Measurements from ENCODE around the gene IGSF9B.

The IGSF9B gene

DNA sequence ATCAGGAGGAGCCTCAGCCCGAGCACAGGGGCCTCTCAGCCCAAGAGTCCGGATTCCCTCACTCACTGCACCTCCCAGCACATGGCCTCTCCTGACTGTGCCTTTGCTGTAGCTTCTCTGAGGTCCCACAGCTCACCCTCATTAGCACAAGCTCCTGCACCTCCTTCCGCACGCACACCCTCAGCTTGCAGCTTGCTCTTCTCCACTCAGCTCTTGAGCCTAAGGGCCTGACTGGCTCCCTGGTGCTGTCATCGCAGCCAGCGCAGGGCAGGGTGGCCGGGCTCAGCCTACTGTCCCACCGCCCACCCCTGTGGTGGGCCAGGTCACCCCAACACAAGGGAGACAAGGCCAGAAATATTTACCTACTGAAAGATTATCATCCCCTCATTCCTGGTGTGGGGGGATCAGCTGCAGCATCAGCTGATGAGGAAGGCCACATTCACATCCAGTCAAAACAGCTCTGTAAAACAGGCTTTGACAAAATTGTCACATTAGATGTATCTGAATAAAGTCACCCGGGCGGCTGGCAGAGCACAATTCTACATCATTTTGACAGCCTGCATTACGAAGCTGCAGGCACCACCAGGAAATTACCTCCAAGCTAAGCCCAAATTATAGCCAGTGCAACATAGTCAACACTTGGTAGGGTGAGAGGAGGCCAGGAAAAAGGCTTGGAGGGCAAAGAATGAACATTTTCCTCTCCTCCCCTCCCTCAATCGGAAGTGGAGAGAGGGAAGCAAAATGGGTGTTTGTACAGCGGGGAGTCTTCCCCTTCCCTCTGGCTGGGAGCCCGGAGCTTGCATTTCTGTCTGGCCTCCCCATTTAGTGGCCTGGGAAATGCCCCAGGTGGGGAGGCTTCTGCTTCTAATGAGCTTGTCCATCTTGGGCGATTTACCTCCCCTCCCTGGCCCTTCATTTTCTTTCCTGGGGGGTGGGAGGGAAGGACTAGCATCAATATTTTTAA is 29.5 kb upstream of the IGSF9B start:
- in situ Hi-C loops (cut with MboI; ENCODE audit: low sequenced_read_pairs) = no loop called here

DNA sequence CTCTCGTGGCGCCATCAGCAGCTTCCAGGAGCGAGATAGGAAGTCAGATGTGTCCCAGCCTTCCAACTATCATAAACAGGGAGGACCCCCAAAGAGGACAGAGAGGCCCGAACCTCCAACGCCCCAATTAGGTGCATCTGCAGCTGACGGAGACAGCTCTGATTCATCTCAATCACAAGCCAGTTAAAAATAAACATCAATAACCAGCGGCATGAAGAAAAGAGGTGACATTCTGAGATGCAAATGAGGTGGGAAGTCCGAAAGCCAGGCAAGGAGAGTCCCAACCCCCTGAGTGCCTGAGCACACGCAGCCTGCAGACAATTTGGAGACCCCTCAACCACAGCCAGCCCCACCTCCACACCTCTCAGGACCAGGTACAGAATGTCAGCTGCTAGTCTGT is 28.1 kb upstream of the IGSF9B start:
- in situ Hi-C loops (cut with MboI; ENCODE audit: low sequenced_read_pairs) = no loop called here

DNA sequence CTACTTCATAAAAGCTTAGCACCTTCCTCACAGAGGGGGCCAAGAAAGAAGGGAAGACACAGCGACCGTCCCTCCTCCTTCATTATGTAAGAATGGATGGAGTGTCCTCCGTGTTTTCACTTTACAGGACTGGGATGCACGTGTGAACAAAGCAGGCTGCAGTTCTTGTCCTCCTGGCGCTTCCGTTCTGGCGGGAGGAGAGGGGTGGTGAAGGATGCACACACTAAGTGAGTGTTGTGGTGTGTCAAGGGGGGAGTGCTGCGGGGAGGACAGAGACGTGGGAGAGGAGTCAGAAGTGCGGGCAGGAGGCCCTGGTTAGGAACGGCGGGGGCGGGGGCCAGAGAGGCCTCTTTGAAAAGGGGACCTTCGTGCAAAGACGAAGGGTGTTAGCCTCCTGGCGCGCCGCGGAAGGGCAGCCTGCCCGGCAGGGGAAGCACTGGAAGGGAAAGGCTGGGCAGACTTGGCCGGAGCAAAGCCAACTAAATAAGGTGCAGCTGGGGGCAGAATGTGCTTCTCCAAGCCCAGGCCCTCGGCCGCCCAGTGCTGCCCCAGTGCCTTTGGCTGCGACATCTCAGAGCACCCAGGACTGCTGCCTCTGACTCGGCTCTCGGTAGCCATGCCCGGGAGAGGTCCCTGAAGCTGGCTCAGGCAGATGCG is 27.0 kb upstream of the IGSF9B start:
- in situ Hi-C loops (cut with MboI; ENCODE audit: low sequenced_read_pairs) = no loop called here

DNA sequence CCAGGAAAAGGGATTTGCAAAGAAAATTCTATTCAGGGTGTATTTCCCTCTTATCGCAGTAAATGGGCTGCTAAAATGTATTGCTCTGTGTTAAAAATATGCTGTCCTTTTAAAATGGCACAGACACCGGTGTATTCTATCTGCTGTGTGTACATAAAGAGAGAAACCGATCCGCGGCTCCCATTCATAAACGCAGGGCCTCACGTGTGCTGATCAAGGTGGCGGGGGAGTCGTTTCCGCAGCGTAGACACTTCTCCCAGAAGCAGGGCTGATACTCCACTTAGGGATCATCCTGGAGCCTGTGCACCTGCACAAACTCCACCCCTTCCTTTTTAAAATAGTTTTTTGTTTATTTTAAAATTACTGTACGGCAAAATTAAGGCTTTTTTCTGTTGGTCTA is 26.1 kb upstream of the IGSF9B start:
- in situ Hi-C loops (cut with MboI; ENCODE audit: low sequenced_read_pairs) = no loop called here

DNA sequence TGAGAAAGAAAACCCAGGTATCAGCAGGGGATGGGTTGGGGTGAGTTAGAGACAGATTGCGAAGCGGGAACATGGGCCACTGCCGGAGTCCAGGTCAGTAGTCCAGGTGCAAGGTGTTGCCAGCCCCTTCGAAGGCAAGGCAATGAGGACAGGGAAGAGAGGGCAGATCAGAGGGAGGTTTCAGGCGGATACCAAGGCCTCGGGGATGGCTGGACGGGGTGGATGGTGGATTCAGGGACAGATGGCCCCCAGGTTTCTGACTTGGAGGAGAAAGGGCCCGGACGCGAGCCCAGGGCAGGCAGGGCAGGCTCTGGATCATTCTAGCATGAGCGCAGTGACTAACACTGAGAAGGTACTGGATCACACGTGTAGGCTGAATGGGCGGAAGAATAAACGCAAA is 25.4 kb upstream of the IGSF9B start:
- in situ Hi-C loops (cut with MboI; ENCODE audit: low sequenced_read_pairs) = no loop called here

DNA sequence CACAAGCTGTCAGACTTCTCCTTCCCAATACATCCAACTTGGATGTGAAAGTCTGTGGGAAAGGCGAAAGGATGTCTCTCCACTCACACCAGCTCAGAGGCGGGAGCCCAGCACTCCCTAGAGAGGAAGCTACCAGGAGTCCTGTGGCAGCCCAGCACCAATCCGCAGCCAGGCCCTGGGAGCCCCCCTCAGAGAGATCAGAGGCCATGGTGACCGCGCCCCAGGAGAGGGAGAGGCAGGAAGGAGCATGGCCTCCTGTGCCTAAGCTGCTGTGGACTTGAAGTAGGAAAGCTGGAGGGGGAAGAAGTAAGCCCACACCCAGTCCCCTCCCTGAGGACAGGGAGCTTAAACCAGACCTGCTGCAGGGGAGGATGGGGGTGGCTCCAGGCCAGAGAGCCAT is 24.4 kb upstream of the IGSF9B start:
- in situ Hi-C loops (cut with MboI; ENCODE audit: low sequenced_read_pairs) = no loop called here

DNA sequence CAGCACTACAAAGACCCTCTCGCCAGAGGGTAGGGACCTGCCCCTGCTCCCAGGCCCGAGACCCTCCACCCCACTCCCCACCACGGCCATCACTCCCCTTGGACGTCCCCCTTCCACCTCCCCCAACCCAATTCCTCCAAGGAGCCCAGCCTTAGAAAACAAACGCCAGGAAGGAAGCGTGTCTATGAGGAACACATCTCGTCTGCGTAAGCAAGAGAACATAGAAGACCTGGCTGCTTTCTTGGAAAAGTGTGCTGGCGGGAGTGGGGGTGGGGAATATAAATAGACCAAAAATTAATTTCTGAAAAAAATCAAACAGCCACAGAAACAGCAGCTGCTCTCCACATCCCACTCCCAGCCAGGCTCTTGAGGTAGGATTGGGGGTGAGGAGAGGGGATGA is 23.9 kb upstream of the IGSF9B start:
- in situ Hi-C loops (cut with MboI; ENCODE audit: low sequenced_read_pairs) = no loop called here

DNA sequence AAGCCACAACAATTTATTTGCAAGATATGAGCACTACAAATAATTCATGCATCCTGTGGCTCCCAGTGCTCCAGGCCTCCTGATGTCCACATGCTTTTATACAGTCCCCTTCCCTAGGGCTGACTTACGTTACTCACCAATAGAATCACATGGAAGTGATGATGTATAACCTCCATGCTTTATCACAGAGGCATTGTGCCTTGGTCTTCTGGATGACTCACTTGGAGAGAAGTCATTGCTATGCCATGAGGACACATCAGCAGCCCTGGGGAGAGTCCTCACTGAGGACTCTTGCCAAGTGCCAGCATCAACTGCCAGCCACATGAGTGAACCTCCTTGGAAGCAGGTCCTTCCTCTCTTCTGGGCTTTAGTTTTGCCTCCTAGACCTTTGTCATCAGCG is 22.0 kb upstream of the IGSF9B start:
- in situ Hi-C loops (cut with MboI; ENCODE audit: low sequenced_read_pairs) = no loop called here

DNA sequence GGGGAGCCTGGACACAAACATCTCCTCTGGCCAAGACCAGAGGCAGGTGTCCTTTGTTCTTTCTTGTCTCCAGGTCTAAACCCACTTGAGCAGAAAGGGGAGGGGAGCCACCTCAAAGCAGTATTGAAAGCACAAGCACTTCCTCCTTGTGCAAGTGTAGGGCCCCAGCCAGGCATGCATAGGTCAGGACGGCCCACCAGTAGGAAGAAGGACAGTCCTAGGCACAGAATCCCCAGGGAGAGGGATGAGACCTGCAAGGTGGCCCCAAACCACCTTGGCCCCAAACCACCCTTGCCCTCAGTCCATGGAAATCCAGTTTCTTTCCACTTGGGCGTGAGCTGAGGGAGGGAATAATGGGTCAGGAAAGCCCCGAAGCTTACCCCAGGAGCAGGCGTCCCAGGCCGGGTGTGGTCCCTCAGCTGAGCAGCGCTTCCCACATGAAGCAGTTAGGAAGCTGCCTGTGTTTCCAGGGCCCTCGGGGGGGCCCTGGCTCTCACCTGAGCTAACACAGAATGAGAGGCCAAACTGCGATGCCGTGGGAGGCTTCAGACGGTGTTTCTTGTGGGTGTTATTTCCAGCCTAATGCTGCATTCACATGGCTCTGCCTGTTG is 20.4 kb upstream of the IGSF9B start:
- in situ Hi-C loops (cut with MboI; ENCODE audit: low sequenced_read_pairs) = no loop called here

DNA sequence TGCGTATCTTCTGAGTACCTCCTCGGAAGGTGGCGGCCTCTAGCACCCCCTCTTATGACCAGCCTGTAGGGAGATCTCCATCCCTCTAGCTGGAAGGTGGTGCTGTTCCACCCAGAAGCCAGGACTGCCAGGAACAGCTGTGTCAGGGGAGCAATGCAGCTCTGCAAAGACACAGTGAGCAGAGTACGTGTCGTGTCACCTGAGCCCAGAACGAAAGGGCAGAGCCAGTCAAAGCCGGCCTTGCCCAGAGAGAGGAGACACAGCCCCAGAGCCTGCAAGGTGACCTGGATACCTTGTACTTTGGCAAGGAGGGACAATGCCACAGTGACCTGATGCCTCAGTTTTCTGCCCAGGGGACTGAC is 18.7 kb upstream of the IGSF9B start:
- in situ Hi-C loops (cut with MboI; ENCODE audit: low sequenced_read_pairs) = no loop called here

DNA sequence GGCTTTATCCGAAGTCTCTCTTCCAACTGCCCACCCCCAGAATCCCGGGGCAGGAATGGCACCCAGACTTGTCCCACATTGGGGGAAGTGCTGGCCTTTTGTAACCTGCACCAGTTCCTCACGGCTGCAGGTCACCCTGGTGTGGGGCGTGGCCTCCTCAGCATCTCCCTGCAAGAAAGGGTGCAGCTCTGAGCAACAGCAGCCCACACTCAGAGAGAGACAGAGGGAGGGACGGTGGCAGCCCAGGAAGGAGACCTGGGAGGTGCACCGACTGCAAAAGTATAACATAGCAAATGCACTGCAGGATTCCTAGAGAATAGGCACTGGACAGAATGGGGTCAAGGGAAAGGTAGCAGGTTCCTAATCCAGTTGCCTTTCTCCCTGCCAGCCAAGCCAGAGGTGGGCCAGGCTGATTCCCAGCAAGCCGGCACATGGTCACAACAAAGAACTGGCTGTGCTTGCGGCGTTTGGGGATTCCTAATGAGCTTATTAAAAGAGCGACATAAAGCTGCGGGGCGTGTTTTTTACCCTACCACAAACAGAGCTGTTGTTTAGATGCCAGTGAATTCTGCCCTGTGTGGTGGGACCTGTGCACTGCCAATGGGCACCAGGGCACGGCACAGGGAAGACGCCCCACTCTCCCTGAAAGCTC is 18.2 kb upstream of the IGSF9B start:
- in situ Hi-C loops (cut with MboI; ENCODE audit: low sequenced_read_pairs) = no loop called here

DNA sequence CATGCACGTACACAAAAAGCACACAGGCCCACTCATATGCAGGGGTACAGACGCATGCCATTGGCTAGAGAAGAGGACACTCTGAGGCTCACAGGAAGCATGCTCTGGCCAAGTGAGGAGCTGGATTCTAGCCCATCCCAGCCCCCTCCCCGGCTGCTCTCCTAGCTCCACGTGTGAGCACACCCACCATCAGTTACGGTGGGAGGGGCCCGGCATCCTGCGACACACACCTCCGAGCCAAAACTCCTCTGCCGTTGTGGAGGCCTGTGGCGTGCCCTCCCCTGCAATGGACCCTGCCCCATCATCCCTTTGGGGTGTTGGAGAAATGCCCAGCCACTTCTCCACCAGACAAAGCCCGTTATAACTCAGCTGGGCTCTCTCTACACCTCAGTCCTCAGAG is 15.1 kb upstream of the IGSF9B start:
- in situ Hi-C loops (cut with MboI; ENCODE audit: low sequenced_read_pairs) = no loop called here

DNA sequence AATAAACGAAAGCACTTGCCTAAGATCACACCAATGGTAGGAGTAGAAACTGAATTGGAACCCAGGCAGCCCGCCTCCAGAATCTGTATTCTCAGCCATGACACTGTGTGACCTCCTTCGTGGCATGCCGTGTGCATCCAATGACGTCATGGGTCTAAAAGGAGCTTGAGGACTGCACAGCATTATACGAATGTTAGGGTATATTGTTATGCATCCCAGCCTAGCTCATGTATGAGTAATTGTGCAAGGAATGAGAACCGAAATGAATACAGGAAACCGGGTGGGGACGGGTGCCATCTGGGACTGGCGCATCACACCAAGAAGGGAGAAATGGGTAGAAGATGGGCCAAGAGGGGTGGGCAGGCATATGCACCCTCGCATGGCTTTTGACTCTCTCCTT is 12.3 kb upstream of the IGSF9B start:
- in situ Hi-C loops (cut with MboI; ENCODE audit: low sequenced_read_pairs) = no loop called here

DNA sequence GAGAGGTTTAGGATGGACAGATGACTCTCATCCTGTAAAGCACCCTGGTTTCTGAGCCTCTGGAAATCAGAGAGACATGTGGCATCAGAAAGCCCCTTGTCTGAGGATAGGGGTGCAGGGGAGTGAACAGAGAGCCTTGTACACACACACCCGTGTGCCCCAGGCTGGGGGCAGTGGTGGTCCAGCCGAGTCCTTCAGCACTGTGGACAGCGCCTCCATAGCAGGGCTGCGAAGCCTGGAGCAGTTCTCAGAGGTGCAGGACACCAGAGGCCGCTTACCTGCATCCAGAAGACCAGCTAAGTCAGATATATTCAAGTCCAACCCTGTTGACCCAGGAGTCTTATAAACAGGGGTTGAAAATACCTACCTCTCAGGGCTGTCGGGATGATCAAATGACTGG is 11.5 kb upstream of the IGSF9B start:
- in situ Hi-C loops (cut with MboI; ENCODE audit: low sequenced_read_pairs) = no loop called here

DNA sequence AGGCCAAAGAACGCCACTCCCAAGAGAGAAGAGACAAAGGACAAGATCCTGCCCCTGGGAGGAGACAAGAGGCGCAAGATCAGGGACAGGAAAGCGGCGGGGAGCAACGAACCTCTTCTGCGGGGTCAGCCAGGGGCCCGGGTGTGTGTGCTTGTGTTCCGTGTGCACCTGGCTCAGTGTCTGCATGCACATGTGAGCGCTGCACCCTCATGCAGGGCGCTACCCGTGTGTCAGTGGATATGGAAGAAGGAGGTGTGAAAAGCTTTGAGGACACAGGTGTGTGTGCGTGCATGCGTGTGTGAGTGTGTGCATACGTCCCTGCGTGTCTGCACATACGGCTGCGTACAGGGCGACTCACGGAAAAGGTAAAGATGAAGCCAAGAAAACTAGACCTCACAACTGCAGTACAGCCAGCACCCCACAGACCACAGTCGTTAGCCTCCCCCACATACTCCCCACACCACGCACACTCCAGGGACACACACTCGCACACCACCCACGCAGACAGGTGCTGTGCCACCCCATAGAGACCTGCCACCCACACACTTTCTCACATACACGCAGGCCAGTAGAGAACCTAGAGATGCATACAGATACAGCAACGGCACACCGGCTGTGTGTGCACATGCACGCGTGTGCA is 11.0 kb upstream of the IGSF9B start:
- in situ Hi-C loops (cut with MboI; ENCODE audit: low sequenced_read_pairs) = no loop called here

DNA sequence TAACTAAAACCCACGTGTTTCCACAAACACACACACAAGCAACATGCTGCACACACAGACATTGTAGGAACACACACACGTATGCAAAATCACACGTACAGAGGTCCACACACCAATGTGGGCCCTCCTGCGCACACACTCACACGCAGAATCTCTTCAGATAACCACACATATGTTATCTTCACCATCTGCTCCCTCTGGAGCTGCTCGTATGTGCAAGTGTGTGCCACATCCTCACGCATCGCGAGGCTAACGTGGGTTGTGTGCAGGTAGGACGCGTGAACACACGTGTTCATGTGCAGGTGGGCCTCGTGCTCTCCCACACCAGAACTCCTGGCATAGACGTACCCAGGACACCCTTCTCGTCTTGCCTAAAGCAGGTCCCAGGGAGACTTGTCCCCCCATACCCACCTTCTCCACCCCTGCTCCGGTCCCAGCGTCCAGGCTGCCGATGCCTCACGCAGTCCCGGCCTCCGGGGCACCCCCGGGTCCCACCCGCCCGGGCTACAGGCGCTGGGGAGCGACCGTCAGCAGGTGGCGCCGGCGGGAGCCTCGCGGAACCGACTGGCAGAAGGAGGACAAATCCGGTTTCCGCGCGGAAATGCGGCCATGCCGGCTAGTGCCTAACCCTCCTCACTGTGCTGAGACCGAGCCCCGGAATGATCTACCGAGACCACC is 10.3 kb upstream of the IGSF9B start:
- in situ Hi-C loops (cut with MboI; ENCODE audit: low sequenced_read_pairs) = no loop called here

DNA sequence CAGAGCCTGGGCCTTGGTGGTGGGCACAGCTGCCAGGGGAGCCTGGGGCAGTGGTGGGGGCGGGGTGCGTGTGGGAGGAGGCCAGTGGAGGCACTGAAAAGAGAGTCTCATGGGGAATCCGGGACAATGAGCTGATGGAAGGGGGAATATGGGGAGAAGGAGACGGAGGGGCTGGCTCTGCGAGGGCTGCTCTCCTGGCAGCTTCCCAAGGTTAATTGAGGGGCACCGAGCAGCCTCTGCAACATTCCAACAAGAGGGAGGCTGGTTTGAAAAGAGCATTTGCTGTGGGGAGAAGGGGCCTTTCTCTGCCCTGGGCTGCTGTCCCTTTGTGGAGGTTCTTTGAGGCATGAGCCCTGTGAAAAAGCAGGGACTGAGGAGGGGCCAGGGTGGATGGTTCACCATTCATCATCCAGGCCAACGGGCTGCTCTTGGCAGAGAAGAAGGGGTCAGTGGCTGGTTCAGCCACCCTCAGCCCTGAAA is 9.4 kb upstream of the IGSF9B start:
- in situ Hi-C loops (cut with MboI; ENCODE audit: low sequenced_read_pairs) = no loop called here

DNA sequence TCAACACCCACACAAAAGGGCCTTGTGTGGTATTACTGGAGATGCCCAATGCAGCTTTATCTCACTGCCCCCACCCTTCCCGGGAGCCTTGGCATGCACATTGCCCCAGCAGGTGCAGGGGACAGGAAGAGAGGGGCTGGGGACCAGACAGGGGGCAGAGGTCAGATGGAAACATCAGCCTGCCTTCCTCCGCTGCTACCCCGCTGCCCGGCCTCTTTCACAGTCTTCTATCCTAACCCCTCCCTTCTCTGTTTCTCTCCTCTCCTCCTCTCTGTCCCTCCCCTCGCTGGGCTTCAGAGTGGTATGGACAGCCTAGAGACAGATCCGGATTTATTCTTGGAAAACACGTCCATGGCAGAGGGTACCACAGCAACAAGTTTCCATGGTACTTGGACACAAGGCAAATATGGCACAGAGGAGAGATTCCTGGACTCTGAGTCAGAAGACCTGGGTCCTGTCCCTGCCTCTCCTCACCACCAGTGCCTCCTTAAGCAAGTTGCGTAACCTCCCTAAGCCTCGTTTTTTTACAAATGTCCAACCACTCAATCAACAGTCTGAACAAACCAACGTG is 8.3 kb upstream of the IGSF9B start:
- in situ Hi-C loops (cut with MboI; ENCODE audit: low sequenced_read_pairs) = no loop called here

DNA sequence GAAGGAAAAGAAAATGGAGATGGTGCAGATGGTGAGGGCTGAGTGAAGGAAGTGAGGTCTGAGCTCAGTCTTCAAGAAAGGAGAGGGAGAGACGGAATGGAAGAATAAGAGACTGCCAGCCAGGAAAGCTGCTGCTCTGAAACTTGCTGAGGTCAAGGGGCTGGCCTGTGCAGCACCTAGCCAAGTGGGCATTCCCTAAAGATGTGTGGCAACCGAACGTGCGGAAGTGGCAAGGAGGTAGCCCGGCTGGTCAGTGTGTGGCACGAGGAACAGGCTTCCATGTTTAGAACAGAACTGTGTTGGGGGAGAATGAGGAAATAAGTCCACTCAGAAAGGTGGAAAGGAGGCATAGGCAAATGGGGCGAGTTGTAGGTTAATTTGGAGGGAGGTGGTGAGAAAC is 7.6 kb upstream of the IGSF9B start:
- in situ Hi-C loops (cut with MboI; ENCODE audit: low sequenced_read_pairs) = no loop called here

DNA sequence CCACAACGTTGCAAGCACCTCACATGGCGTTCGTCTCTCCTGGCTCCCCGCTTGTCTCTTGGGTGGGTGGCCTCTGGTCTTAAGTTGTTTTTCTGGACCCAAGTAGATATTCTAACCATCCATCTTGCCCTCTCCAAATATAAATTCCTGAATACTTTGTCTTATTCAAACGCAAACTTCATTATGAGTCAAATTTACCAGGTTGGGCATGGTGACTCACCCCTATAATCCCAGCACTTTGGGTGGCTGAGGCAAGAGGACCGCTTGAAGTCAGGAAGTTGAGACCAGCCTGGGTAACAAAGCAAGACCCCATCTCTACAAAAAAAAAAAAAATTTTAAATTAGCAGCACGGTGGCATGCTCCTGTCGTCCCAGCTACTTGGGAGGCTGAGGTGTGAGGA is 5.1 kb upstream of the IGSF9B start:
- in situ Hi-C loops (cut with MboI; ENCODE audit: low sequenced_read_pairs) = no loop called here

Data from HL-60/S4 treated with phorbol 12-myristate 13-acetate at 8.2 ng/mL for 4 days and 3 days (cell line).